Measurements from ENCODE around the gene MTA3.

The MTA3 gene

GRCh38 chr2:42762823-42763804 is 194.7 kb downstream of the MTA3 start:
- no peak for DNase-seq (ENCODE audit: low read depth in 2 of 2)

GRCh38 chr2:42764096-42764495 is 195.7 kb downstream of the MTA3 start, which contains the start of gene OXER1:
Gene OXER1 (minus strand): TSS chr2:42764135. CDS start chr2:42764062, 73 bp downstream.
- DNase-seq (ENCODE audit: low read depth in 2 of 2), result no peak

GRCh38 chr2:42764901-42765300 is 196.5 kb downstream of the MTA3 start:
- DNase-seq (ENCODE audit: low read depth in 2 of 2), result no peak

GRCh38 chr2:42765686-42766085 is 197.3 kb downstream of the MTA3 start:
- DNase-seq (ENCODE audit: low read depth in 2 of 2), result no peak

- DNase-seq (ENCODE audit: low read depth in 2 of 2), result no peak
Measured at GRCh38 chr2:42767080-42767898, 198.9 kb downstream of the MTA3 start.

GRCh38 chr2:42767899-42768705 is 199.7 kb downstream of the MTA3 start:
- no peak for DNase-seq (ENCODE audit: low read depth in 2 of 2)

GRCh38 chr2:42768706-42769256 is 200.3 kb downstream of the MTA3 start:
- no peak for DNase-seq (ENCODE audit: low read depth in 2 of 2)

GRCh38 chr2:42769583-42770287 is 201.3 kb downstream of the MTA3 start:
- no peak for DNase-seq (ENCODE audit: low read depth in 2 of 2)

- no peak for DNase-seq (ENCODE audit: low read depth in 2 of 2)
Measured at GRCh38 chr2:42770288-42771131, 202.1 kb downstream of the MTA3 start.

GRCh38 chr2:42771546-42772153 is 203.2 kb downstream of the MTA3 start:
- no peak for DNase-seq (ENCODE audit: low read depth in 2 of 2)

- no peak for DNase-seq (ENCODE audit: low read depth in 2 of 2)
Measured at GRCh38 chr2:42775186-42775585, 206.8 kb downstream of the MTA3 start.

GRCh38 chr2:42775810-42776209 is 207.4 kb downstream of the MTA3 start:
- no peak for DNase-seq (ENCODE audit: low read depth in 2 of 2)

GRCh38 chr2:42777883-42778805 is 209.7 kb downstream of the MTA3 start:
- no peak for DNase-seq (ENCODE audit: low read depth in 2 of 2)

- no peak for DNase-seq (ENCODE audit: low read depth in 2 of 2)
Measured at GRCh38 chr2:42781181-42781580, 212.7 kb downstream of the MTA3 start.

- no peak for DNase-seq (ENCODE audit: low read depth in 2 of 2)
Measured at GRCh38 chr2:42783511-42783910, 215.1 kb downstream of the MTA3 start.

GRCh38 chr2:42784204-42784880 is 215.9 kb downstream of the MTA3 start:
- no peak for DNase-seq (ENCODE audit: low read depth in 2 of 2)

GRCh38 chr2:42786561-42787345 is 218.3 kb downstream of the MTA3 start:
- no peak for DNase-seq (ENCODE audit: low read depth in 2 of 2)

All from stimulated activated CD4-positive, alpha-beta T cell treated with anti-CD3 and anti-CD28 coated beads, Interleukin-1b, Interleukin-23, amount 100 ng/mL, for 4 hours (primary cell).